Panc1 (cell line): ENCODE results near the gene BCO2. TPM values are rescaled to one million over a fixed set of nuclear protein-coding genes. Genes with fewer than 3 reads are reported as not detected.

Experiments
- ATAC-seq: fragments of 200-7000 bp; cut with Tn5 transposase; 2 replicates; pipeline ENCODE4 v1.9.1; 2020; ENCODE audit warnings: mild to moderate bottlenecking, moderate library complexity
- BruUV-seq: library from RNA; stranded (reverse); fragments of 400-500 nt; replicated peaks from 2 replicates; lab custom pipeline; 2021; lab: Mats Ljungman, UMichigan
- CTCF ChIA-PET: fragments of 300-600 bp; sonication (Branson Sonifier 250); formaldehyde crosslinking; loops from one replicate; lab custom pipeline; 2022; ENCODE audit warnings: antibody characterized with exemption; lab: Charles Lee
- POLR2A ChIA-PET: fragments of 300-600 bp; sonication (Branson Sonifier 250); formaldehyde crosslinking; loops from one replicate; lab custom pipeline; 2022; ENCODE audit warnings: antibody characterized with exemption; lab: Charles Lee
- DNase-seq: peaks from one replicate; pipeline ENCODE4 v3.0.0-alpha.2; 2010; ENCODE audit warnings: low read depth, low spot score
- H3K27ac ChIP-seq: 2 replicates; pipeline ENCODE4 v1.5.1; 2011; ENCODE audit warnings: mild to moderate bottlenecking, low read length, inconsistent platforms
- H3K27me3 ChIP-seq: fragments of 200-500 bp; sonication (Bioruptor generic); 2 replicates; pipeline ENCODE4 v1.6.0; 2014; ENCODE audit warnings: low read length, inconsistent platforms; ENCODE audit not compliant: control insufficient read depth, insufficient read depth
- H3K36me3 ChIP-seq: fragments of 200-500 bp; sonication (Bioruptor generic); 2 replicates; pipeline ENCODE4 v1.5.1; 2014; ENCODE audit warnings: inconsistent platforms, mild to moderate bottlenecking, low read length, moderate library complexity; ENCODE audit not compliant: control insufficient read depth, insufficient read depth
- H3K4me1 ChIP-seq: 2 replicates; pipeline ENCODE4 v1.5.1; 2011; ENCODE audit warnings: inconsistent platforms, mild to moderate bottlenecking, low read length, moderate library complexity; ENCODE audit not compliant: control insufficient read depth, insufficient read depth
- H3K4me3 ChIP-seq, 2 experiments: 2 replicates each; pipeline ENCODE4 v1.5.1; 2011 to 2012; ENCODE audit warnings: low read depth in 2 of 2, low read length in 2 of 2, mild to moderate bottlenecking in 2 of 2, inconsistent platforms in 1 of 2, moderate library complexity in 1 of 2
- H3K9me3 ChIP-seq: fragments of 200-500 bp; sonication (Bioruptor generic); 2 replicates; pipeline ENCODE4 v1.5.1; 2014; ENCODE audit warnings: low read depth, mild to moderate bottlenecking, inconsistent platforms, low read length, moderate library complexity; ENCODE audit not compliant: control insufficient read depth, insufficient read depth
- CTCF ChIP-seq: fragments of 450-650 bp; IDR thresholded peaks from 2 replicates; pipeline ENCODE4 v1.5.1; 2017; ENCODE audit warnings: mild to moderate bottlenecking
- POLR2AphosphoS5 ChIP-seq: IDR thresholded peaks from 2 replicates; pipeline ENCODE4 v1.6.1; 2012; ENCODE audit warnings: mild to moderate bottlenecking, low read depth, low read length, moderate library complexity
- REST ChIP-seq, 2 experiments: IDR thresholded peaks; 2 replicates each; pipeline ENCODE4 v1.6.1; 2011 to 2012; ENCODE audit warnings: low read depth in 2 of 2, control low read depth in 1 of 2, low read length in 1 of 2, mild to moderate bottlenecking in 1 of 2, moderate library complexity in 1 of 2; ENCODE audit not compliant: insufficient read depth in 1 of 2
- SIN3A ChIP-seq: IDR thresholded peaks from 2 replicates; pipeline ENCODE4 v1.6.1; 2012; ENCODE audit warnings: low read depth, mild to moderate bottlenecking, low read length, moderate library complexity, borderline replicate concordance; ENCODE audit not compliant: insufficient read depth
- TCF7L2 ChIP-seq: IDR thresholded peaks from 2 replicates; pipeline ENCODE4 v1.6.1; 2011; ENCODE audit warnings: mild to moderate bottlenecking, low read depth, low read length, inconsistent platforms
- in situ Hi-C: cut with HindIII; loops from 2 replicates; pipeline ENCODE4 v1.10.0; 2016; ENCODE audit warnings: low sequenced_read_pairs, low pct_unique_long_range_greater_than_20kb
- intact Hi-C: fragments of 100-400 bp; cut with micrococcal nuclease; formaldehyde crosslinking; loops from one replicate; pipeline ENCODE4 v1.10.0; 2022; ENCODE audit not compliant: unreplicated experiment
- total RNA-seq: library from RNA; stranded (reverse); gene quantifications from one replicate; pipeline ENCODE4 v1.2.1, GENCODE V29; 2021; ENCODE audit not compliant: unreplicated experiment

Gene BCO2
- total RNA-seq, 1 experiment from 2014 or later: 2.5 TPM

GRCh38 chr11:112179601-112180000, 4.3 kb downstream of the BCO2 start:
- no TSS peak for BruUV-seq
- ChIA-PET POLR2A (no interaction called here), CTCF (no interaction called here)
- no peaks in the 10 kb centered on the region for H3K36me3 ChIP-seq
- DNase-seq (no peak), ATAC-seq (no peak)
- peaks cover 11% of the 10 kb centered on the region for H3K4me1 ChIP-seq
- TF ChIP-seq TCF7L2: no peak
- TF ChIP-seq SIN3A: no peak
- no peak for TF ChIP-seq REST (IDR thresholded peaks at IDR 0.05; ENCODE audit: insufficient read depth in 1 of 2, low read depth in 2 of 2, low read length in 1 of 2)
- no peak for TF ChIP-seq POLR2AphosphoS5
- TF ChIP-seq CTCF: no peak
- in situ Hi-C loops: no loop called here
- intact Hi-C loops: no loop called here
- no peaks in the 10 kb centered on the region for H3K9me3 ChIP-seq
- no peak overlapping the region for H3K27ac ChIP-seq
- H3K27me3 ChIP-seq: no peaks in the 10 kb centered on the region
- no peak overlapping the region for H3K4me3 ChIP-seq

- ChIA-PET POLR2A (no interaction called here), CTCF (no interaction called here)
- no peak for ATAC-seq
- Histone ChIP-seq H3K4me1 (no peaks in the 10 kb centered on the region), H3K9me3 (no peaks in the 10 kb centered on the region), H3K27me3 (no peaks in the 10 kb centered on the region), H3K4me3 (no peak overlapping the region), H3K27ac (no peak overlapping the region), H3K36me3 (no peaks in the 10 kb centered on the region)
- BruUV-seq: no TSS peak
- in situ Hi-C loops (no loop called here), intact Hi-C loops (no loop called here)
- TF ChIP-seq CTCF (no peak), POLR2AphosphoS5 (no peak), SIN3A (no peak), TCF7L2 (no peak), REST (IDR thresholded peaks at IDR 0.05; ENCODE audit: insufficient read depth in 1 of 2, low read depth in 2 of 2, low read length in 1 of 2) (no peak)
- no peak for DNase-seq
Measured at GRCh38 chr11:112182867-112183266, 7.6 kb downstream of the BCO2 start.
